ENCODE results near the gene VWA5B1.

The VWA5B1 gene

GRCh38 chr1:20359451-20360330 is 69.0 kb downstream of the VWA5B1 start:
- DNase-seq (ENCODE audit: low spot score) = no peak
- in situ Hi-C loops (cut with MboI; ENCODE audit: low pct_unique_long_range_greater_than_20kb, low sequenced_read_pairs, unreplicated experiment) = no loop called here
- TF ChIP-seq CTCF (IDR thresholded peaks at IDR 0.05; ENCODE audit: extremely low read depth, insufficient read depth, missing control alignments) = no peak

DNA sequence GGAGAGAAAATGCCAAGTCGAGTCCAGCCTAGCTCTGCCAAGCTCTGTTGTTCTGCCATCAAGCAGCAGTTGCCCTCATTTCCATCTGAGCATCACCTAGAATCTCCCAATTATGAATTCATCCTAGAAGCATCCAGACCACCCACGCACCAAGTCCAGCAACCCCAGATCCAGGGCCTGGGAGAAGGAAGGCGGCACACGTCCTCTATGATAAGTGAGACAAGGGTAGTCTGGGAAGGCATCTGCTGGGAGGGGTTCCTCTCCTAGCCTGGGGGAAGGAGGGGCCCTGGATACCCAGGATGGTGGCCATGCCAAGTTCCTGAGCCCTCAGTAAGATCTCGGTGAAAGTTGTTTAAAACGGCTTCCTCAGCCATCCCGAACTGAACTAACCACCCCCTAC is 70.7 kb downstream of the VWA5B1 start:
- in situ Hi-C loops (cut with MboI; ENCODE audit: low pct_unique_long_range_greater_than_20kb, low sequenced_read_pairs, unreplicated experiment) = no loop called here
- no peak for DNase-seq (ENCODE audit: low spot score)
- TF ChIP-seq CTCF (IDR thresholded peaks at IDR 0.05; ENCODE audit: extremely low read depth, insufficient read depth, missing control alignments) = no peak

DNA sequence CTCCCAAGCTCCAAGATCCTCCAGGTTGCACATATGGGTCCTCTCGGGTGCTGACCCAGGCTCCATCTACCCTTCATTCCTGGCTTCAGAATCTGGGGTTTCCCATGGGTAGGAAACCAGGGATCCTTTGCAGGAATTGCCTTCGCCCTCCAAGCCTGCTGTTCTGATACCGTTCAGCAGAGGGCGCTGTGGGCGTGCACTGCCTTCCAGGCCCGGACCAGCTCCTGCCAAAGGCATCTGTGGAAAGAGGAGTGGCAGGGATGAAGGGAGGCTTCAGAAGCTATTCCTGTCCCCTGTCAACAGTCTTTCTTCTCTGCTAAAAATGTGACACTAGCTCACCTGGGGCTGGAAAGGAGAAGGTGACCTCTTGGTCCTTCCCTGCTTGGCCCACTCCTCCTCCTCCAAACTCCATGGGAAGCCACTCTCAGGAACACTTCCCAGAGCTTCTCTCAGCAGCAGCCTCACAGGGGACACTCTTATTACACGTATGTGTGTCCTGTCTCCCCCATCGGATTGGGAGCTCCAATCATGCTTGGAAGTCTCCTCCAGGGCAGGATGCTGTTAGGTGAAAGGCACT is 71.2 kb downstream of the VWA5B1 start:
- in situ Hi-C loops (cut with MboI; ENCODE audit: low pct_unique_long_range_greater_than_20kb, low sequenced_read_pairs, unreplicated experiment) = no loop called here
- TF ChIP-seq CTCF (IDR thresholded peaks at IDR 0.05; ENCODE audit: extremely low read depth, insufficient read depth, missing control alignments) = peak; percentile 86
- no peak for DNase-seq (ENCODE audit: low spot score)

- DNase-seq (ENCODE audit: low spot score) = no peak
- in situ Hi-C loops (cut with MboI; ENCODE audit: low pct_unique_long_range_greater_than_20kb, low sequenced_read_pairs, unreplicated experiment) = no loop called here
- no peak for TF ChIP-seq CTCF (IDR thresholded peaks at IDR 0.05; ENCODE audit: extremely low read depth, insufficient read depth, missing control alignments)
Observed at GRCh38 chr1:20362856-20363255, 72.2 kb downstream of the VWA5B1 start.

DNA sequence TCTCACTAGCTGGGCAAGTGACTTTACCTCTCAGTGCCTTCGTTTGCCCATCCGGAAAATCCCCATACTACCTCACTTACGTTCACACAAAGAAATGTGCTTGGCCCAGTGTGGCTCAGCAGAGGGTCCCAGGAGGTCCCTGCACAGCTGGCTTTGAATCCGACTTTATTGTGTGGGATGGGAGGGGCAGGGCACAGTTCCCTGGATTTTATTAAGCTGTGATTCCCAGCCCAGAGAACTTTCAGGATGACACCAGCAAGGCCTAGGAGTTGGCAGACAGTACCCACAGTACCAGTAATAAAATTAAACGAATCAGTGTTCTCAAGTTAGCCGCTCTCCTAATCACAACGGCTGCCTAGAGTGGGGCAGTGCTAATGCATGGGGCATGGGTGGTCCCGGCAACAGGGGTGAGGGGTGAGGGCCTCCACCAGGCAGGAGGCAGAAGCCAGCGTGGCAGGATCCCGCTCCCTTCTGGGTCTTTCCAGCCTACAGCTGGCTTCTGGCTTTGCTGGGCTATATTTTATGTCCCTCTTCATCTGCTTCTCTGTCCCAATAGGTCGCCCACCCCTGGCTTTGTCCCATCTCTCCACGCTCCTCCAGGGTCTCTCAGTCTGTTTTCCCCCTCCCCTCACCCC is 74.9 kb downstream of the VWA5B1 start:
- TF ChIP-seq CTCF (IDR thresholded peaks at IDR 0.05; ENCODE audit: extremely low read depth, insufficient read depth, missing control alignments) = no peak
- no peak for DNase-seq (ENCODE audit: low spot score)
- in situ Hi-C loops (cut with MboI; ENCODE audit: low pct_unique_long_range_greater_than_20kb, low sequenced_read_pairs, unreplicated experiment) = no loop called here

DNA sequence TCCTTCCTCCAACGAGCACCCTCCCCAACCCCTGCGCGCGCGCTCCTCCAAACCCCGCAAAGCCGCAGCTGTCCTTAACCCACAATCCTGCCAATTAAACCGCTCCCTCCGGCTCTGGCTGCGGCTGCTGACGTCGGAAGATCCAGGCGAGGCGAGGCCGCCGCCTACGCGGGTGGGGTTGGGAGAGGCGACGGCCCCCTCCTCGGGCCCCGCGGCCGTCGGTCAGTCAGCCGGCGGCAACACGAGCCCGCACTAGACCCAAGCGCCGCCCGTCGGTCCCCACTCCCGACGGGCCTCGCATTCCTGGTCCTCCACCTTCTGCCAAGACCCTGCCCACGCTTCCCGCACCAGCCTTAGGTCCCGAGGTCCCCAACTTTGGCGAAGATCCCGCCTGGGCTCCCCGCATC is 75.4 kb downstream of the VWA5B1 start:
- TF ChIP-seq CTCF (IDR thresholded peaks at IDR 0.05; ENCODE audit: extremely low read depth, insufficient read depth, missing control alignments) = no peak
- in situ Hi-C loops (cut with MboI; ENCODE audit: low pct_unique_long_range_greater_than_20kb, low sequenced_read_pairs, unreplicated experiment) = no loop called here
- DNase-seq (ENCODE audit: low spot score) = no peak
